ENCODE measurements around the gene JAKMIP1.

Gene JAKMIP1

DNA sequence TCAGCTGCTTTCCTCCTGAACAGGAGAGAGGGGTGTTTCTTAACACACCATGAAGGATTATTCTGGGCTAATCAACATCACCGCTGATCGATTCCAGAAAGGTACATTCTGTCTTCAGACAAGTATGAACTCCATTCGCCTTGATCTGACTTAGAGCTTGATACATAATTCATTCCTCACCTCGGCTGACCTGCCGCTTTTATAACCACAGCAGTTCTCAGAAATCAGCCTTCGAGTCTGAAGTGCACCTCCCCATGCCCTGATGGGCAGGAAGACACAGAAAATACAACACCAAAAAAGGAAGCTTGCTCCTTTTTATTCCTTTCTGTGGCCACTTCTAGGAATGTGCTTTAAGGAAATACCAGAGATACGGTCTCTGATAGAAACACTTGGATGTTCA is 85.7 kb downstream of the JAKMIP1 start:
- DNase-seq, result no peak

DNA sequence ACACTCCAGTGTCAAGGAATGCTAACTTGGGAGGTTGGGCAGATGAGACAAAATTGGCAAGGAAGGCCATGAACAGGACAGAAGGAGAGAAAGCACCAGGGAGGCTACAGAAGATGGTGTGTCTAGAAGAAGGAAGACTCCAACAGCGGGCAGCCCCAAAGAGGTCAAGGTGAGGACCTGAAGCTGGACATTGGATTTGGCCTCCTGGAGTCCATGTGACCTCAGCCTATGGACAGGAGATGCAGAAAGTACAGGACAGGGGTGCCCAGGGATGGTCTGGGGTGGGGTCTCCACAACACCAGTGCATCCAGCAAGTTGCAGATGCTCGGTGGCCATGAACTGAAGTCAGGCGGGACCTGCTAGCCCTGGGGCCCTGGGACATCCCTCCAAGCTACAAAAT is 86.2 kb downstream of the JAKMIP1 start:
- no peak for DNase-seq

DNA sequence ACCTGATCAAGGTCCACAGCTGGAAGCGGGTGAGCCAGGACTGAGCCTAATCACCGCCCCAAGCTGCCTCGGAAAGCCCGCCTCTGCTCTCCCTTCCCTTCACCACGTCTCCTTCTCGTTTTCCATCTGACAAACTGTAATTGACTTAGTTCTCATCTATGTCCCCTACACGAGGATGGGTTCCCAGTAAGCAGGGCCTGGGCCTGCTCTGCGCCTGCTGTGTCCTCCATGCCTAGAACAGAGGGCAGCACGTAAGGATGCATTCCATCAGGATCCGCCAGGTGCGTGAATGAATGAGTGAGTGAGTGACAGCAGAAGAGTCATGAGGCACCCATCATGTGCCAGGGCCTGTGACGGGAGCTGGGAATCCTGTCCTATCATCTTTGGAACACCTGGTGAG is 86.7 kb downstream of the JAKMIP1 start:
- no peak for DNase-seq

DNA sequence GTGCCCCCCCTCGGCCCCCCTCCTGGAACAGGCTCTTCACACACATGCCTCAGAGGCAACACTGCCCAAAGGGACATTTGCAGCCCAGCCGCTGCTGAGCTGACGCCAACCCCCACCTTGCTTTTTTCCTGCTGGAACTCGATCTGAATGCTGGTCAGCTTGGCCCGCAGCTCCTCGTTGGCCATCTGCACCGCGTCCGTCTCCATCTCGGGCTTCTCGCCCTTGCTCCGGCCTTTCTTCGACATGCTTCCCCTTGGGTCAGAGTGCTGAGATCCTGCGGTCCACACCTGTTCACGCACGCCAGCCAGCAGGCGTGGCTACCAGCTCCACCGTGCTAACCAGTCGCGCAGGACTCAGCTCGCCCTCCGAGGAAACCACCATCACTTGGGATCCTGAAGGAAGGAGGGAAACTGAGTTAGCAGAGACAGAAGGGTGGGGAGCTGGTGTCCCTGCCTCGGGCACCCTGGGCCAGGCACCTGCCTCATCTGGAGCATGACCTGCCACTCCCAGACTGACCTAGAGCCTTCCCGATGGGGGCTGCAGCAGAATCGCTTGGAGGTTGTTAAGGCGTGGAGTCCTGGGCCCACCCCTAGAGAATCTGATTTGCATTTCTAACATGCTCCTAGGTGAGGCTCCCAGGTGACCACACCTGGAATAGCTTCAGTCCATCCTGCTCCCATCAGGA is 87.6 kb downstream of the JAKMIP1 start:
- no peak for DNase-seq

DNA sequence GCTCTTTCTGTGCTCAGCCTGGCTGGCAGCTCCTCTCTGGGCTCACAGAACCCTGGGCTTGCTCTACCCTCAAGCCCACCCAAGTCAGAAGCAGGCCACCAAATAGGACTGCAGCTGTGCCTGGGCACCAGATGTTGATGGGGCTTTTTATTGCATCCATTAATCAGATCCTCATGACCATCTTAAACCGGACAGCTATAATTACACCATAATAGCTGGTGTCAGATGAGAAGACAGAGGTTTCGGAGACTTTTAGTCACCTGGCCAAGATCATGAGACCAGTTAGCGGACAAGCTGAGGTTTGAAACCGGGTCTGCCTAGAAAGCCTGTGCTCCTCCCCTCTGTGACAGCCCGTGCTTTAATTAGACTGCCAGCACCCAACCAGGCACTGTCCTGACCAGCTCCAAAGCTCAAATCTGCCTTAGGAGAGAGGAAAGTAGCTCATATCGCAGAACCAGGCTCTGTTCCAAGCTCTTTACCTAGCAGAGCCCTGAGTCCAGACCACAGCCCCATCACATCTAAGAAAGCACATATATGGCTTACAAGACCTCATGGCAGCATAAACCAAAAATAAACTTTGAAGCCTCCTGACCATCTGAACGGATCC is 88.9 kb downstream of the JAKMIP1 start:
- no peak for DNase-seq

DNA sequence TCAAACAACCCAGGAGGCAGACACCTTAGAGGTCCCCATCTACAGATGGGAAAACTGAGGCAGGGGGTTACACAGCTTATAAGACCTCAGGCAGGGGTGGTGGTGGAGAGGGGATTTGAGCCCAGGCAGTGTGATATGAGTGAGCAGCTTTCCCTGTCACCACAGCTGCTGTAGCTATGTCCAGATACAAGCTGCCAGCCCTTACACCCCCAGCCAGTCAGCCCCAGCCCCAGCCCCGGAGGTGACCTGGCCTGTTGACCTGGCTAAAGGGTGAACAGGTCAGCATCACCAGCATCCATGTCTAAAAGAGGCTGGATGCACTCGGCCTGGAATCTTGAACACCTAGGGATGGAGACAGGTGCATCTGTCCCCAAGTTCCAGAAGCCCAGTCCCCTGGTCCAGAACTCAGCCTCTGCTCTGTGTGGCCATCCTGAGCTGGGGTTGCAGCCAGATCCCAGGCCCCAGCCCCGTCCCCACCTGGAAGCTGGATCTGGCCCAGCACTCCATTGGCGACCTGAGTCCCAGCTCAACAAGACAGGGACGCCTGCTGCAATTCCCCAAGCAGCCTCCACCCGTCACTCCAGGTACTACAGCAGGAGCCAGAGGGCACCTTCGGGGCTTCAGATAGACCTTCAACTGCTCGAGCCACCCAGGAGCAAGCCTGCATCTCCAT is 89.5 kb downstream of the JAKMIP1 start:
- no peak for DNase-seq

DNA sequence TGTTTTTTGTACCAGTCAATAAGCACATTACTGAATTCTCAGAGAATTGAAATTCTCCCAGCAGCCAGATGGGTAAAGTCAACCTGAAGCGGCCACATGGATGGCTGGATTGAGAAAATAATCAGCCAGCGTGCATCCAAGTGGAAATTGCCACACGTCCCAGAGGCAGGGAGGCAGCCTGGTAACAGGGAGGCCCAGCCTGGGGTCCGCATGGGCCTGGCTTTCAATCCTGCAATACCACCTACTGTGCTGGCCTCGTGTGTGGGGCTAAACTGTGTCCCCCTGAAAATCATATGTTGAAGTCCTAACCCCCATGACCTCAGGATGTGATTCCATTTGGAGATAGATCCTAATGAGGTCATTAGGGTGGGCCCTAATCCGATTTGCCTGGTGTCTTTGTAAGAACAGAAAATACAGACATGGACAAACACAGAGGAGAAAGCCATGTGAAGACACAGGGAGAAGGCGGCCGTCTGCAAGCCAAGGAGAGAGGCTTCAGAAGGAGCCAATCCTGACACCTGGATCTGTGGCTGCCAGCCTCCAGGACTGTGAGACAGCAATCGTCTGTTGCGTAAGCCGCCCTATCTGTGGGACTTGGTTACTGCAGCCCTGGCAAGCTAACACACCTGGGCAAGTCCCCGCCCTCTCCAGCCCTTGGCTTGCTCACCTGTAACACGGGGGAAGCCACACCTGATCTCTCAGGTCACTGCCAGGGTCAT is 90.3 kb downstream of the JAKMIP1 start:
- no peak for DNase-seq

DNA sequence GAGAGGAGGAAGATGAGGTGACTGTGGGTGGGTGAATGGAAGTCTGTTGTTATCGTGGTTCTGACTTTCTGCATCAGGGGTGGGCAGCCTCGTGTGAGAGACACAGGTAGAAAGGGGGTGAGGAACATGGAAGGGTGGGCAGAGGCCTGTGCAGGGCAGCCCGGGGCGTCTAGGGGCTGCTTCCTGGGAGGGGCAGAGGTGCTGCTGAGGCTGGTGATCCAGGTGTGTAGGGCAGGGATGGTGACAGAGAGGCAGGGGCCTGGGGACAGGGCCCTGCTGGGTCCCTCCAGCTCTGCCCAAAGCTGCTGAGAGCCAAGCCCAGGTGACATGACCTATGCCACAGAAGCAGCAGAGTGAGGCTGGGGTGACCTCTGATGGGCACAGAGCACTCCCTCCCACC is 92.5 kb downstream of the JAKMIP1 start:
- DNase-seq, result no peak

DNA sequence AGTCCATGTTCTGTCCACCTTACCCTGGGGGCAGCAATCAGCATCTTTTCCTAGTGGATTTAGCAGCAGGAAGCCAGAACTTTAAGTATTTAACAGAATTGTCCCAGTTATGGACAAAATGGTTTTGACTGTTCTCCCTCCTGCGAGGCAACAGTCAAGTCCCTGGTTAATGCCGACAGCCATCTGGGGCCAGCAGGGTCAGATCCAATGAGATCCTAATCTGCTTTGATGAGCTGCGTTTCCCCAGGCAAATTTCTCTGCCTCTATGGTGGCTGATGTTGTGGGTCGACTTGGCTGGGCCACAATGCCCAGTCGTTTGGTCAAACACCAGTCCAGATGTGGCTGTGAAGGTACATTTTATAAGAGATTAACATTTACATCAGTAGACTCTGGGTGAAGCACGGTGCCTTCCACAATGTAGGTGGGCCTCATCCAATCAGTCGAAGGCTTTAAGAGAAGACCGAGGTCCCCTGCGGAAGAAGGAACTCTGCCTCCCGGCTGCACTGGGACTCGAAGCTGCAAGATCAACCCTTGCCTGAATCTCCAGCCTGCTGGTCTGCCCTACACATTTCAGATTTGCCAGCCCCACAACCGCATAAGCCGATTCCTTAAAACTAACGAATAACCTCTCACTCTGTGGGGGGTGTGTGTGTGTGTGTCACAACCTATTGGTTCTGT is 93.1 kb downstream of the JAKMIP1 start:
- DNase-seq, result no peak

DNA sequence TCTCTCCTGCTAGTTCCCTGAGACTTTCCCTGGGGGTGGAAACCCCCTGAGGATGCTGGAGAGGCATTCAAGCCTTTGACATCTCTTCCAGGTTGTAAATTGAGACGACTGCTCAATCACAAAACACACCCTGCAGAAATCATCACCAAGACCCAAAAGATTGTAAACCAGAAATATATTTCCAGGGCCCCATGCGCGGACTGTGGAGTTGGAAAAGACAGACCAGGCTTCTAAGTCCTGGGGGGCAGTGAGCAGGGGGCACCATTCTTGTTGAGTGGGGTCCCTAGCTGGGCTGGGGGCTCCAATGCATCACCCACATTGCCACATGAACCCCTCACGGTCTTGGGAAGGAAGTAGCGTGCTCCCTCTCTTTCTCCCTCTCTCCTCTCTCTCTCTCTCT is 94.2 kb downstream of the JAKMIP1 start:
- no peak for DNase-seq

DNA sequence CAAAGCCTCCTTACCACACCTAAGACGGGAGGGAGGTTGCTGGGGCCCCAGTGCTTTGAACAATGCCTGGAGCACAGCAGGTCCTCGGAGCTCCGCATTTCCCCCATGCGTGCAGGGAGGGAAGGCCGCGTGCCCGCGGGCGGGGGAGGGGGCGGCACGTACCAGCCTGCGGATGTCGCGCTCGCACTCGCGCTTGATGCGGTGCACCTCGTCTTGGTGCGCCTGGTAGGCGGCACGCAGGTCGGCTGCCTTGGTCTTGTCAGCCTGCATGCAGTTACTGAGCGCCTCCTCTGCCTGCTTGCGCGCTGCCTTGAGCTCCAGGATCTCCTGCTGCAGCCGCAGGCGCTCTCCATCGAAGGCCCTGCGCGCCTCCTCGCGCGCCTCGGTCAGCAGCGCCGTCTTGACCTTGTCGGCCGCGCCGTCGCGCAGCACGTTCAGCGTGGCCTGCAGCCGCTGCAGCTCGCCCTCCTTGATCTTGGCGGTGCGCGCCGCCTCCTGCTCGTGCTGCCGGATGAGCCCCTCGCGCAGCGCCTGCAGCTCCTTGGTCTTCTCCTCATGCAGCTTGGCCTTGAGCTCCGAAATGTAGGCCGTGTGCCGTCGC is 94.9 kb downstream of the JAKMIP1 start:
- DNase-seq, result peak; percentile 65

DNA sequence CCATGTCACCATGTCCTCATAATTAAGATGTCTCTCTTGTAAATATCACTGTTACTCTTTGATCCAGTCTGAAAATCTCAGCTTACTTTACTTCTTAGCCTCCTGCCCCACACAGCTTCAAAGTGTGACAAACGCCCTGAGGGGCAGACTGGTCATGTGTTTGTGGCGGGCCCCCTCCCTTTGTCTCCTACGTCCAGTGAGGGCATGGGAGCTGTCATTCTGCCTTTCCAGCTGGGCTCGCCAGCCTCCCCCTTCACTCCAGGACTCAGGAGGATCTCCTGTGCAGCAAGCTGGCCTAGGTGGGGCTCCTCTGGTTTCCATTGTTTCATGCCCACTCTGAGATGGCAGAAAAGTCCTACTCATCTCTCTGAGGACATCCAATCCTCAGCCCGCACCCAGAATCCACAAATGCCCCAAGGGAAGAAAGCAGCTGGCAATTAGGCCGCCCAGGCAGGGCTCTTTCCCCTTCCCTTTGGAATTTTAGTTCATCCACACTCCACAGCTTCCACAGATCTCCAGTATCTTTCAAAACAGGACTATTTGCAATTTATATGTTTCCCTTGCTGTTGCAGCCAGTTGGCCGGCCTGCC is 95.7 kb downstream of the JAKMIP1 start:
- DNase-seq, result no peak

DNA sequence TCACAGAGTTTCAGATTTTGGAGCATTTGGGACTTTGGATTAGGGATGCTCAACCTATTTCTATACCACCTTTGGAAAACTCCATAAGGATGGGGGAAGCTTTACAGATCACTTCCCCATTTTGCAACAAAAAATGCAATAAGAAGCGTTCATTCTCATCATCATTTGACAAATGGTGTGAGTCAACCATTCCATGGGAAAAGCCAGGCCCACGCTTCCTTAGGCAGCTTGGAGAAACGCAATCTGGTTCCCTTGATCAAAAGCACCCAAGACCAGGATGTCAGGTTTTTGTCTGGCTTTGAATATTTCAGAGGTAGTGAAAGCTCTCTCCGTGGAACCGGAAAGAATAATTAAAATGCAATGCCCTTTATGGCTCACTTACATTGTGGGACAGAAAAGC is 102.8 kb downstream of the JAKMIP1 start:
- DNase-seq, result no peak

DNA sequence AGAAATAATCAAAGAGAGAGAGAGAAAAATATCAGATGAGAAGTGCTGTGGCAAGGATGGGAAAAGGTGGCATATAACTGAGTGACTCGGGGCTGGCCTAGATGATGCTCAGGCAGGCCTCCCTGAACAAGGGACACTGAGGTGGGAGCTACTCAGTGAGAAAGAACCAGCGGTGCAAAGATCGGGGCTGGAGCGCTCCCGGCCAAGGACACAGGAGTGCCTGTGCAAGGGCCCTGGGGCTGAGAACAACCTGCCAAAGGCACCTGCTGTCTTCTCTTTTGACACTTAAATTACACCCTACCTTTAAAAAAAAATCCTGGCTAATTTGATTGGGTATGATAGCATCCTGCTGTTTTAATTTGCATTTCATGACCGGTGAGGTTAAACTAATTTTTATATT is 104.5 kb downstream of the JAKMIP1 start:
- DNase-seq, result no peak

DNA sequence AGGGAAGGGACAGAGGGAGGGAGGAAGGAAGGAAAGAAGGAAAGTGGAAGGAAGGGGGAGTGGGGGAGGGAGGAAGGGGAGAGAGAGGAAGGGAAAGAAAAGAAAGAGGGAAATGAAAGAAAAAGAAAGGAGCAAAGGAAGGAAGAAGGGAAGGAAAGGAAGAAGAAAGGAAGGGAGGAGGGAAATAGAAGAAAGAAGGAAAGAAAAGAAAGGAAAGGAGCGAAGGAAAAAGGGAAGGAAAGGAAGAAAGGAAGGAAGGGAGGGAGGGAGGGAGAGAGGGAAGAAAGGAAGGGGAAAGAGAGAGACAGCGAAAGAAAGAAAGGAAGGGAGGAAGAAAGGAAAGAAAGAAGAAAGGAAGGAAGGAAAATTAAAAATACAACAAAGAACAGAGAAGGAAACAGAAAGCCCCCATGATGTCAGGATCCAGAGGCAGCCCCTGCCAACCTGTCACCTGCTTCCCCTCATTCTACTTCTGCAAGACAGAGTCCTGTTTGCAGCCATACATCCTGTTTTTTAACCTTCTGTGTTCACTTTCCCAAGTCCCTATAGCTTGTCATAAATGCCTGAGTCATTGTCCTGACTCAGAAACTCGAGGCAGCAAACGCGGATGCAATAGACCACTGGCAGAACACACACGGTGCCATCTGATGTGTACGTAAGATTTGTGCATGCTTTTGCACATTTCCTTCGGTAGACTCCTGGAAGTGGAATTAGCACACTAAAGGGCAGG is 105.2 kb downstream of the JAKMIP1 start:
- DNase-seq, result no peak

DNA sequence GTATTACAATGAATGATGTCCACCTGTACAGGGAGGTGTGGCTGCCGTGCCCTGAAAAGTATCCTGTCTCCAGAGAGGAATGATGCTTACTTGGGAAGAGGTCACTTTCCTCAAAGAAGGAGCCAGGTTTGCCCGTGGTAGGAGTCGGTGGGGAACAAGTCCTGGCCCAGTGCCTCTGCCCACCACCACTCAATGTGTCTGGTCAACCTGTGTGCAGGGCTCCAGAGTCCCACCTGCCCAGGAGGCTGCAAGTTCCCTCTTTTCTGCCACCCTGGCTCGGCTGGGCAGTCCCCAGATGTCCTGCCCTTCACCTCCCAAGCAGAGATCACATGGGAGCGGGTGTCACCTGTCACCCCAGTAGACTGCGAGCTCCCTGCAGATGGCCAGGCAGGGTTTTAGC is 106.7 kb downstream of the JAKMIP1 start:
- no peak for DNase-seq

DNA sequence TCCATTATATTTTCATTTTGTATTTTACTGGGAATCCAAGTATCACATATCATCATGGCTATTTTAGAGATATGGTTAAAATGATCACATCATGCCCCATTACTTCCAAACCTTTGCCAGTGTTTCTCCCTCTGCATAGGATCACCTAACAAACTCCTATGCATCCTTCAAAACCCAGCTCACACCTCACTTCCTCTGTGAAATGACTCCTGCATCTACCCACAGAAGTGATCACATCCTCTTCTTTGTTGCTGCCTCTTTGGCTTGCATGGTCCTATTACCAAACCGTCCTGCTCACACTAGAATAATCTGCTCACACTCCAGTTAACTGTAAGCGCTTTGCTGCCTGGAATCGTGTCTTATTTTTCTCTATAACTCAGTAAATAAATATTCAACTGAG is 107.4 kb downstream of the JAKMIP1 start:
- no peak for DNase-seq

DNA sequence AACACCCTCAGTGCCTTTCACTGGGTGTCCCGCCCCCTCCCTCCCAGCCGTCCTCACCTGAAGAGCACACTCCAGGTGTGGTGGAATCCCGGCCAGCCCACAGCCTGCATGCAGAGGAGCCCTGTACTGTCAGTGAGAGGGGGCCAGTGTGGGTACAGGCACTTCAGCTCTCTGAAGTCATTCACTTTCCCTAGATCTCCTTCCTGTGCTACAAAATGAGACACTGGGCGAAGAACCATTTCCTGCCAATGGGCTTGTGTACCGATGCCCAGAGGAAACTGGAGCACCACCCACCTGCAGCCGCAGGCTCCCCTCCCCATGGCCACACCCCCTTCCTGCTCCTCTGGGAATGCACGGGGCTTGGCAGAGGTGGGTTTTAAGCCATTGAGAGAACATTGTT is 108.2 kb downstream of the JAKMIP1 start:
- no peak for DNase-seq

DNA sequence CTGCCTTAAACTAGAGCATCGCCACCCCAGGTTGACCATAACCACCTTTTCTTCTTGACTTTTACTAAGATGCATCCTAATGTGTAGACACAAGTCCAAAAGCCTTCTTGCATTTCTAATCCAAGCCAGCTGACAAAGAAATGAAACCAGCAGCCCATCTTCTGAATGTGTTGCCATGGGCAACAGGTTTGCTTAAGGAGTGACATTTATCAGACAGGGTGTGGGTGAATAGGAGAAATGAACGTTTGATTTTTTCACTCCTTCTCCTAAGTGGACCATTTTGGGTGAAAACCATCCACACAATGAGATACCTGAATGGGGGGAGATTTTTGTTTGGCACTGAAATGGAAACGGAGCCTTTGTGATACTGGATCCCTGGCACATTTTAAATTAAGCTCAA is 109.4 kb downstream of the JAKMIP1 start:
- DNase-seq, result no peak

DNA sequence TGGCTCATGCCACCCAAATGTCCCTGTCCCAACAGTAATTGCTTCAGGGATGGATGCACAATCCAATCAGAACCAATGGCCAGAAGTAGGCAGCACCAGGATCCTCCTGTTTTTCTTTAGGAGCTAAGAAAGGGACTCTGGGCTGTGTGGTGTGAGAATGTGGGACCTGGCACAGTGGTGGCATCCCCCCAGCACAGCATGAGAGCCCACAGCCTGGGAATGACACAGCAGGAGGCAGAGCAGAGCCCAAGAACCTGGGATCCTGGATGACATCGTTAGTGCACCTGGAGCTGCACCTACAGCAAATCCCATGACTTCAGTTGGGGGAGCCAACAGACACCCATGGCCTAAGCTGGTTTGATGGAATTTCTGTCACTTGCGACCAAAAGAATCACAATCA is 111.4 kb downstream of the JAKMIP1 start:
- DNase-seq, result no peak

DNA sequence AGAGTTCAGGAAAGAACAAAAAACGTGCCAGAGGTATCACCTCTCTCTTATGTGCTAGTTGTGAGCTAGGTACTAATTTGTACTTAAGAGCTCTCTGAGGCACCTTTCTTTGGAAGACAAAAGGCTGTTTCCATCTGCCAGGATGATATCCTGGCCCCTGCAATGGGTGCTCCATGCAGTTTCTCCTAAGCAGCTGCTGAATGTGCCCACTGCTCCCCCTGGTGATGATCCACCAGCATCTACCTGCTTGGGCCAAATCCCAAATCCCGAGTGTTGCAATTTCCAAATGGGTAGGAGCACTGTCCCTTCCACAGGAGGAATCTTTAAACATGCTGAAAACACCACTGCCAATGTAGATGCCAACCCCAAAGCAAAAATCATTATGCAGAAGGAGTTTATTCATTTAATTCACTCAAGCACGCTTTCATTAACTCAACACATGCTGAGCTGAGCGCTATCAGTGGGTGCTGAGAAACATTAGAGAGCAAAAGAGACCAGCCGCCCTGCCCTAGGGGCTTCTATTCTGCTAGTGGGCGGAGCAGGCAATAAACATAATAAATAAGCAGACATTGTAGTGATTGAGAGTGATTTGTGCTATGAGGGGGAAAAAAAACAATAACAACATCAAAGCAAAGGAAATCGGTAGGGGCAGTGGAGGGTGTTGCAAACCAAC is 112.5 kb downstream of the JAKMIP1 start:
- DNase-seq, result no peak

All from retina (tissue), 1 donor.